ENCODE data around the gene MARCHF11. TPM values are rescaled to one million over a fixed set of nuclear protein-coding genes. Genes with fewer than 3 reads are reported as not detected.

Gene MARCHF11
- total RNA-seq, 6 donors from 2014 or later = not detected

GRCh38 chr5:16108418-16108817, 71.2 kb downstream of the MARCHF11 start:
- no peak overlapping the region for H3K4me3 ChIP-seq
- H3K4me1 ChIP-seq = no peaks in the 10 kb centered on the region
- no peak overlapping the region for H3K27ac ChIP-seq
- DNase-seq (no peak), ATAC-seq (ENCODE audit: low FRiP score in 2 of 2) (no peak)
- TF ChIP-seq EP300 (IDR thresholded peaks at IDR 0.05) = no peak
- H3K36me3 ChIP-seq = no peaks in the 10 kb centered on the region
- H3K9me3 ChIP-seq = peaks cover 0 to 15% (median 3%) of the 10 kb centered on the region in 4 donors
- no peaks in the 10 kb centered on the region for H3K27me3 ChIP-seq
- 60 to 63% methylated on average over 3 of the region's 3 CpGs for WGBS, 2 donors

- H3K4me1 ChIP-seq = no peaks in the 10 kb centered on the region
- H3K27ac ChIP-seq = no peak overlapping the region
- no peak for DNase-seq
- H3K4me3 ChIP-seq = no peak overlapping the region
- peaks cover 0 to 24% (median 11%) of the 10 kb centered on the region in 4 donors for H3K9me3 ChIP-seq
- no peak for ATAC-seq (ENCODE audit: low FRiP score in 2 of 2)
- WGBS, 2 donors = 56 to 65% methylated on average over 2 of the region's 2 CpGs
- TF ChIP-seq POLR2A (IDR thresholded peaks at IDR 0.05) = no peak
- no peak for TF ChIP-seq CTCF (IDR thresholded peaks at IDR 0.05)
- TF ChIP-seq POLR2AphosphoS5 (IDR thresholded peaks at IDR 0.05) = no peak
- no peak for TF ChIP-seq EP300 (IDR thresholded peaks at IDR 0.05)
- no peaks in the 10 kb centered on the region for H3K36me3 ChIP-seq
- H3K27me3 ChIP-seq = no peaks in the 10 kb centered on the region
Measured at GRCh38 chr5:16104961-16105360, 74.6 kb downstream of the MARCHF11 start.

GRCh38 chr5:16095612-16096011, 84.0 kb downstream of the MARCHF11 start:
- 23 to 38% methylated on average over 5 of the region's 5 CpGs for WGBS, 2 donors
- Histone ChIP-seq H3K27me3 (no peaks in the 10 kb centered on the region), H3K9me3 (no peaks in the 10 kb centered on the region), H3K27ac (no peak overlapping the region), H3K4me1 (no peaks in the 10 kb centered on the region), H3K4me3 (no peak overlapping the region), H3K36me3 (no peaks in the 10 kb centered on the region)
- TF ChIP-seq CTCF (IDR thresholded peaks at IDR 0.05) (no peak), POLR2A (IDR thresholded peaks at IDR 0.05) (no peak), POLR2AphosphoS5 (IDR thresholded peaks at IDR 0.05) (no peak), EP300 (IDR thresholded peaks at IDR 0.05) (no peak)
- ATAC-seq (ENCODE audit: low FRiP score in 2 of 2) = no peak
- DNase-seq = no peak

GRCh38 chr5:16090270-16090669, 89.3 kb downstream of the MARCHF11 start:
- no peaks in the 10 kb centered on the region for H3K27me3 ChIP-seq
- H3K27ac ChIP-seq = no peak overlapping the region
- no peaks in the 10 kb centered on the region for H3K36me3 ChIP-seq
- 88 to 89% methylated on average over 6 of the region's 6 CpGs for WGBS, 2 donors
- TF ChIP-seq POLR2A (IDR thresholded peaks at IDR 0.05) (no peak), CTCF (IDR thresholded peaks at IDR 0.05) (no peak), EP300 (IDR thresholded peaks at IDR 0.05) (no peak), POLR2AphosphoS5 (IDR thresholded peaks at IDR 0.05) (no peak)
- ATAC-seq (ENCODE audit: low FRiP score in 2 of 2) (no peak), DNase-seq (no peak)
- H3K9me3 ChIP-seq = no peaks in the 10 kb centered on the region
- no peaks in the 10 kb centered on the region for H3K4me1 ChIP-seq
- no peak overlapping the region for H3K4me3 ChIP-seq

GRCh38 chr5:16082982-16083381, 96.6 kb downstream of the MARCHF11 start:
- no peak for TF ChIP-seq EP300 (IDR thresholded peaks at IDR 0.05)
- no peak for TF ChIP-seq POLR2AphosphoS5 (IDR thresholded peaks at IDR 0.05)
- no peak for TF ChIP-seq POLR2A (IDR thresholded peaks at IDR 0.05)
- no peak for TF ChIP-seq CTCF (IDR thresholded peaks at IDR 0.05)
- H3K9me3 ChIP-seq = no peaks in the 10 kb centered on the region
- no peaks in the 10 kb centered on the region for H3K4me1 ChIP-seq
- no peak for DNase-seq
- no peak for ATAC-seq (ENCODE audit: low FRiP score in 2 of 2)
- H3K36me3 ChIP-seq = no peaks in the 10 kb centered on the region
- WGBS, 2 donors = 88% methylated on average over 4 of the region's 4 CpGs
- no peak overlapping the region for H3K4me3 ChIP-seq
- H3K27me3 ChIP-seq = no peaks in the 10 kb centered on the region
- no peak overlapping the region for H3K27ac ChIP-seq

Measured in upper lobe of left lung (tissue), 6 donors.